Activated T-cell treated with anti-CD3 and anti-CD28 coated beads for 4 hours (primary cell): ENCODE data around the gene TRMT1L.
"Not testable (repeated sequence)": the region's sequence is repeated elsewhere in the genome, so short reads cannot be mapped to it uniquely, and the experiment has no call there.

Source experiments
- DNase-seq: peaks from one replicate; pipeline ENCODE4 v3.0.0-alpha.2; 2020

The TRMT1L gene

GRCh38 chr1:185156854-185157598, at the start of gene TRMT1L, which contains the start of gene SWT1:
Gene TRMT1L, minus strand, starts transcription at chr1:185156953. Its CDS starts 241 bp downstream, at chr1:185156712.
Gene SWT1, plus strand, starts transcription at chr1:185157167. Its CDS starts 3,675 bp downstream, at chr1:185160842.
- DNase-seq: peak; percentile 97

- no peak for DNase-seq
Observed at GRCh38 chr1:185200889-185201288, 44.1 kb upstream of the TRMT1L start.

GRCh38 chr1:185198712-185199111, 42.0 kb upstream of the TRMT1L start:
- not testable (repeated sequence) for DNase-seq

GRCh38 chr1:185193756-185194155, 37.0 kb upstream of the TRMT1L start:
- DNase-seq: no peak

- DNase-seq: no peak
Observed at GRCh38 chr1:185170291-185170848, 13.6 kb upstream of the TRMT1L start.

GRCh38 chr1:185166106-185166505, 9.4 kb upstream of the TRMT1L start:
- DNase-seq: no peak

- DNase-seq: no peak
Observed at GRCh38 chr1:185162491-185162890, 5.7 kb upstream of the TRMT1L start.

GRCh38 chr1:185159966-185160365, 3.2 kb upstream of the TRMT1L start:
- DNase-seq: no peak

GRCh38 chr1:185158800-185159199, 2.0 kb upstream of the TRMT1L start:
- DNase-seq: no peak

GRCh38 chr1:185157599-185158412, 1.1 kb upstream of the TRMT1L start:
- no peak for DNase-seq

GRCh38 chr1:185156288-185156853, 382 bp downstream of the TRMT1L start:
- DNase-seq: no peak

GRCh38 chr1:185155600-185156287, 1.0 kb downstream of the TRMT1L start:
- DNase-seq: no peak

- no peak for DNase-seq
Observed at GRCh38 chr1:185154912-185155513, 1.7 kb downstream of the TRMT1L start.

GRCh38 chr1:185152187-185152767, 4.5 kb downstream of the TRMT1L start:
- DNase-seq: no peak

GRCh38 chr1:185151215-185151614, 5.5 kb downstream of the TRMT1L start:
- no peak for DNase-seq

GRCh38 chr1:185144233-185144632, 12.5 kb downstream of the TRMT1L start:
- no peak for DNase-seq

- no peak for DNase-seq
Observed at GRCh38 chr1:185139246-185139645, 17.5 kb downstream of the TRMT1L start.

- DNase-seq: no peak
Observed at GRCh38 chr1:185137896-185138545, 18.7 kb downstream of the TRMT1L start.

GRCh38 chr1:185132534-185132933, 24.2 kb downstream of the TRMT1L start:
- no peak for DNase-seq

- no peak for DNase-seq
Observed at GRCh38 chr1:185129708-185130107, 27.0 kb downstream of the TRMT1L start.

- DNase-seq: no peak
Observed at GRCh38 chr1:185112356-185112755, 44.4 kb downstream of the TRMT1L start.
